Activated CD4-positive, alpha-beta T cell treated with anti-CD3 and anti-CD28 coated beads for 24 hours (primary cell): ENCODE results near the gene HLA-DPA1.

ENCODE experiments used
- DNase-seq, 2 donors: peaks; one replicate each; pipeline ENCODE4 v3.0.0-alpha.2; 2020; ENCODE audit warnings: low read depth in 2 of 2

The HLA-DPA1 gene

DNA sequence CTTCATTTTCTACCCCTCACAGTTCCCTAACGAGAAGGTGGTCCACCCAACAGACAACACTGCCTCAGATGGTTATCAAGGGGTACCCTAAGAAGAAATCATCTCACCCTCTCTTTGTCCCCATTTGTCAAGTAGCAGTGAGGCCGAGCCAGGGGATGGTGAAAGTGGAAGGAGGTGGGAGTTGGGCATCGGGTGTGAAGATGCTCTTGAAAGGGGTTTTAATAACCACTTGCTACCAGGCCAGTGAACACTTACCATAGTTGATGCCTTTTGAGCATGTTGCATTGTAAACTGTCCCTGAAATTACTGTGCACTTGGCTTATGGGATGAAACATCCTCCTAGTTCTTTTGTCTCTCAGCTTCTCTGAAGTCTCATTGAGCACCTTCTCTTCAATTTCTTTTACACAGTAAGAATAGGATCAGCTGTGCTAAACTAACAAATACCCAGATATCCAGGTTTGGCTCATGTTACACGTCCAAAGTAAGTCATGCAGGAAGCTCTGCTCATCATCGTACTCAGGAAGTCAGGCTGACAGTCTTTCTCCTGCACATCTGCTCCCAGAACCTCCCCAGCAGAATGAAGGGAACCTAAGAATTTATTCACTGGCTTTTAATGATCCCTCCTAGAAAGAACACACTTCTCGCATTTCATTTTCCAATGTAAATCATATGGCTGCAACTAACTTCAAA is 15.6 kb upstream of the HLA-DPA1 start:
- DNase-seq, result no peak

DNA sequence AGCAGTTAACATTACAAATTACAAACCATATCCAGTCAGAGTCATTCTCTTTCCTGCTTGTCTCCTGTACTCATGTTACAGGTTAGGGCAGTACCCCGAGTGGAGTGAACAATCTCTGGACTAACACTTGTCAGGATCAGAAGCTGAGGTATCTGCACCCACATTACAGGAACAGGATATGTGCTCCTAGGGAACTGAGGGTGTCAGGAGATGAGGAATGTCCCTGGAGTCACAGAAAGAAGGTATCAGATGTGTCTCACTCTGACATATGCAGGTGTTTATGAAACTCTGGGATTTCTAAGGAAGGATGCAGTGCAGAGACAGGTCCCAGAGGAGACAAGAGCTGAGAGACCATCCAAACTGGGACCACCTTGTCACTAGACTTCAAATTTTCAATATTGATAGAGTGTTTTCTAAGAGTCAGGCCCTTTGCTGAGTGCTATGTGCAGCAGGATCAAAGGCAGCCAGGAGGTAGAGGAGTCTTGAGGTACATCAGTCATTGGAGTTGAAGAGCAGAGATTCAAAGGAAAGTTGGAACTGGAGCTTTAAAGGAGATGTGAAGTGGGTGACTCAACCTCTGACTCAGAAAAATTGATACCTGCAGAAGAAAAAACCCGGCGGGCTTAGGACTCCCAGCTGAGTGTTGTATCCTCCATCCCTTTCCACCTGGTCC is 14.9 kb upstream of the HLA-DPA1 start:
- DNase-seq, result no peak

DNA sequence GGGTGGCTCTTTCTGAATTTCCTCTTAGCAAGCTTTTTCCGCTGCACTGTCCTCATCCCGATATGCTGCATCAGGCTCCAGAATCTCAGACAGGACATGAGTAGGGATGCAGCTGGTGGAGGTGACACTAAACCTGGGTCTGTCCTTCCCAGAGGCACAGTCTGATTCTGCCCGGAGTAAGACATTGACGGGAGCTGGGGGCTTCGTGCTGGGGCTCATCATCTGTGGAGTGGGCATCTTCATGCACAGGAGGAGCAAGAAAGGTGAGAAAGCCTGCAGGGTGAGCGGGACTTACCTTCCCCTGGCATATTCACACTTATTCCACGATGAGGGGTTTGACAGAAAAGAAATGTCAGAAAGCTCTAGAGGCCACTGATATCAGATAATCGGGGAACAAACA is 12.2 kb upstream of the HLA-DPA1 start:
- no peak for DNase-seq

DNA sequence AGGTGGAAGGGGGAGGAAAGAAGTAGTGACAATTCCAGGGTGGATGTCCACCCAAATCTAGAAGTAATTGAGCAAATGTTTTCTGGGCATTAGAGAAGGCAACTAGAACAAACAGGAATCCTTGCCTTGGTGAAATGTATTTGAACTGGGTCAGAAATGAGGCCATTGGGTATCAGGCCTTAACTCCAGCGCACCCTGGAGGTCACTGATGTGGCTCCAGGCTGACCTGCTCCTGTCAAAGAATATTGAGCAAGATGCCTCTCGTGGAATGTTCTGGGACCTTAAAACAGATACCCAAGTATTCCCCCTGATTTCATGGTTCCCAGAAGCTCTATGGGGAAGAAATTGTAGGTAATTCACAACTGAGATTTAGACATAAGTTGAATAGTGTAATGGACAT is 9.3 kb upstream of the HLA-DPA1 start:
- DNase-seq, result no peak

DNA sequence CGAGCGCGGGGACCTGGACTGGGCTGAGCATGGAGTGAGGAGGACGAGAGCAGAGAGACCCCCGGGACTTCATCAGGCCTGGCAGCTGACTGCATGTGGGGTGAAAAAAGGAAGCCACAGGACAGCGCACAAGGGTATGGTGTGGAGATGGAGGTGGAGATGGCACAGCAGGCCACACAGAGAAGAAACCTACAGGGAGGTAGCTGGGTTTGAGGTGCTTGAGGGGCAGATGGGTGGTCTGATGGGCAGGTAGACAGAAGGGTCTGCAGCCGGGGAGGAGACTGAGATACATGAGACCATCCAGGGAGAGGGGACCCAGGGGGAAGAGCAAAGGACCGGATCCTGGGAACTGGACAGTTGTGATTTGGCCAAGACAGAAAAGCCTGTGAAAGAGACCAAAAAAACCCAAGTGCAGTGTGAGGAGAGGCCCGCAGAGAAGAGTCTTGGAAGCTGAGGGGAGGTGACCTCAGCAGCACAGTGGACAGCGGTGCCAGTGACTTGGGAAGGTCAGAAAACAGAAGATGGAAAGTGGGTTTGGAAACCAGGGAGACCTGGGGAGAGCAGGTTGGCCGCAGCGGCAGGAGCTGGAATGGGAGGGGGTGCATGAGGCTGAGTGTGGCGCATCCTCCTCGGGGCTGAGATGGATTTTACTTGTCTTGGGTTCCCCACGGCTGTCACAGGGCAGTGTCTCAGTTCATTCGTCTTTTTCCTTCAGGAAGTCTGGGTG is 7.8 kb upstream of the HLA-DPA1 start:
- DNase-seq, result no peak

DNA sequence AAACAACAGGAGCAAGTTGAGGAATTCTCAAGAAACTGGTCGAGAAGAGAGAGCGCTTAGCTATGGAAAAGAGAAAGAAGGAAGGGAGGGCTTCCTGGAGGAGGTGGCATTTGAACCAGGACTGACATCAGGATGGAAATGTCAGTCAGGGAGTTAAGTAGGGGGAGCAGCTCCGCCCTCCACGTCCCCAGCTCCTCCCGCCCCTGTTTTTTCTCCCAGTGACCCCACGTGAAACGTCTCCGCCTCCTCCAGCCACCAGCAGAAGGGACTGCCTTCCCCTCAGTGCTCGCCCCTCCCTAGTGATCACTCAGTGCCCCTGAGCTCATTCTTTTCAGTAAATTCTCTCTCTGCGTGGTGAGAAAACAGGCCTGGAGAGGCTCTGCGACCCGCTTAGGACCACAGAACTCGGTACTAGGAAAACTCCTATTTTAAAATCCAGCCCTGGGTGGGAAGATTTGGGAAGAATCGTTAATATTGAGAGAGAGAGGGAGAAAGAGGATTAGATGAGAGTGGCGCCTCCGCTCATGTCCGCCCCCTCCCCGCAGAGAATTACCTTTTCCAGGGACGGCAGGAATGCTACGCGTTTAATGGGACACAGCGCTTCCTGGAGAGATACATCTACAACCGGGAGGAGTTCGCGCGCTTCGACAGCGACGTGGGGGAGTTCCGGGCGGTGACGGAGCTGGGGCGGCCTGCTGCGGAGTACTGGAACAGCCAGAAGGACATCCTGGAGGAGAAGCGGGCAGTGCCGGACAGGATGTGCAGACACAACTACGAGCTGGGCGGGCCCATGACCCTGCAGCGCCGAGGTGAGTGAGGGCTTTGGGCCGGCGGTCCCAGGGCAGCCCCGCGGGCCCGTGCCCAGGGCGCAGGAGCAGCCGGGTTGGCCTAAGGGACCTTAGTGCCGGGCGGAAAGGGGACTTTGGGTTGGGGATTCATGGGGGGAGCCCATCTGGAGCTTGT is 7.0 kb upstream of the HLA-DPA1 start:
- no peak for DNase-seq

DNA sequence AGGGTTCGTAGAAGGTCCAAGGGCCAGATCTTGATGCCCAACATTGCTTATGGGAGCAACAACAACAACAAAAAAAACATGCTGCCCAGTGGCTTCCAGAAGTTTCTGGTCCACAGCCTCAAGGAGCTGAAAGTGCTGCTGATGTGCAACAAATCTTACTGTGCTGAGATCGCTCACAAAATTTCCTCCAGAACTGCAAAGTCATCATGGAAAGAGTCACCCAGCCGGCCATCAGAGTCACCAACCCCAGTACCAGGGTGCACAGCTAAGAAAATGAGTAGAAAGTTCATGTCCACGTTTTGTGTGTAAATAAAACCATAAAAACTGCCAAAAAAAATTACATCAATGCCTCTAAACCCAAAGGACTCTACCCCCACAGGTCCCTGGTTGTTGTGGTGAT is 6.1 kb upstream of the HLA-DPA1 start:
- no peak for DNase-seq

DNA sequence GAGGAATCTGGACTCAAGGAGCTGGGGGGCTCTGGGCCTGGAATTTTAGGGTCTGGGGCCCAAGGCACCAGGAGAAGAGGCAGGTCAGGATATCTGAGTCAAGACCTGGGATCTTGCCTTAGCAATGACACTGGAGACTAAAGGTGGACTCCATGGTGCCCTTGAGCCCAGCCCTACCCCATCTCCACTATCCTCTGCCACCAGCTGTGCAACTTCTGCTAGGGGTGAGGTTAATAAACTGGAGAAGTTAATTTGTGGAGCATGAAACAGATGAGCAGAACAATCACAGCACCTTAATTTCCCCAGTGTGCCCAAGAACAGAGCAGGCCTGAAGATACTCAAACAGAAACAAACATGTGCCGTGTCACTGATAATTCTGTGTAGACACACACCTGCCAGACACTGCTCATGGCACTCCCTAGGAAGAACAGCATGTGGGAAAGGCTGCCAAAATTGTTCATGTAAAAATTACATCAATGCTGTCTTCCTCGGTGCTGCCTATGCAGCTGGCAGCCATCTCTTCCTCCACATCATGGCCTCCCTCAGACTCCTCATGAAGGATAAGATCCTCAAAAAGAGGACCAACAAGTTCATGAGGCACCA is 5.6 kb upstream of the HLA-DPA1 start:
- DNase-seq, result no peak

DNA sequence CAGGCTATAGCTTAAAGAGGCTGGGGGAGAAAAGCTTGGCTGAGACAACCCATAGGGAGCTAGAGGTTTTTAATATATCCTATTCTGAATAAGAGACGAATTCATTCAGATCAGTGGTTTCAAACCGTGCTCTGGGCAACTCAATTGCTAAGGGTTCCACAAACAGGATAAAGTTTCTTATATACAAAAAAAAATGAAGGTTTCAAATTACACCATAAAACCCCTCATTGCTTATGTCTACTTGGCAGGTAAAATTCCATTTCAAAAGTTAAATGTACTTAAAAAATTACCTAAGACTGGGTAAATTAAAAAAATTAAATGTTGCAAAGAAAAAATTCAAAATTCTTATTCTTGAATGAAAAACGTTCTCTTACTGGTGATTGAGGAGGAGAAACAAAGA is 5.0 kb upstream of the HLA-DPA1 start:
- DNase-seq, result no peak

DNA sequence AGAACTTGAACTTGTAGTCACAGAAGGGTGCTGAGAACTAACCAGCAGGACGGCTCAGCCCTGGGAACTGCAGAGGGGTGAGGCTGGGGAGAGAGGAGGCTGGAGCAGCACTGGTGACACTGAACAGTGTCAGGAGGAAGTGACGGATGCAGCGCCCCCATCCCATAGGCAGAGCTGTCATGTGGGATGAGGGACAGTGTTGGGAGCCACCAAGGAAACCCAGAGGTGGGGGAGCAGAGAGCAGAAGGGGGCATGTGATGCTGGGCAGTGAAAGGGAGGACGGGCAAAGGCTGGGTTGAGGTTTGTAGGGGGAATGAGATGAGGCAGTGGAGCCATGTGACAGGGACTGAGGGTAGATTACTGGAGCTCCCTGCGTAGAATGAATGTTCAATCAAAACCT is 4.5 kb upstream of the HLA-DPA1 start:
- DNase-seq, result no peak

DNA sequence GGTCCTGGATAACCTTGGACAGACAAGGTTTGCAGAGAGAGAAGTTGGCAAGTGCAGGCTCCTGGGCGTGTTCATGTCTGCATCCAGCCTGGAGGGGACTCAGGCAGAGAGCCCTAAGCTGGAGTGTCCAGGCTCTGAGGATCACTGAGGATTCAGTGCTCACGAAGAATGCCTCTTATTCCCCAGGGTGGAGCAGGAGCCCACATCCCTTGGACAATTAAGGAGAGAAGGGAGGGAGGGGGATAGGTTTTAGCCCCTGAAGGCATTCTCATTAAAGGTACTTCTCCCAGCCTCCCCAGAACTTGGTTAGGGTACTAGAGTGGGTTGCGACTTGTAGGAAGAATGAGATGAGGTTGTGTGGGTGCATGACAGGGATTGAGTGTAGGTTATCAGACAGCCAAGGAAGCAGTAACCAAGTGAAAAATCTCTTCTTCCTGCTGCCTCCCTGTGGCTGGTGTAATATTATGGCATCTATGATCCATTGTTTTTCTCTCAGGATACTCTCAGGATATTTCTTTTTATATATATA is 3.0 kb upstream of the HLA-DPA1 start:
- no peak for DNase-seq

DNA sequence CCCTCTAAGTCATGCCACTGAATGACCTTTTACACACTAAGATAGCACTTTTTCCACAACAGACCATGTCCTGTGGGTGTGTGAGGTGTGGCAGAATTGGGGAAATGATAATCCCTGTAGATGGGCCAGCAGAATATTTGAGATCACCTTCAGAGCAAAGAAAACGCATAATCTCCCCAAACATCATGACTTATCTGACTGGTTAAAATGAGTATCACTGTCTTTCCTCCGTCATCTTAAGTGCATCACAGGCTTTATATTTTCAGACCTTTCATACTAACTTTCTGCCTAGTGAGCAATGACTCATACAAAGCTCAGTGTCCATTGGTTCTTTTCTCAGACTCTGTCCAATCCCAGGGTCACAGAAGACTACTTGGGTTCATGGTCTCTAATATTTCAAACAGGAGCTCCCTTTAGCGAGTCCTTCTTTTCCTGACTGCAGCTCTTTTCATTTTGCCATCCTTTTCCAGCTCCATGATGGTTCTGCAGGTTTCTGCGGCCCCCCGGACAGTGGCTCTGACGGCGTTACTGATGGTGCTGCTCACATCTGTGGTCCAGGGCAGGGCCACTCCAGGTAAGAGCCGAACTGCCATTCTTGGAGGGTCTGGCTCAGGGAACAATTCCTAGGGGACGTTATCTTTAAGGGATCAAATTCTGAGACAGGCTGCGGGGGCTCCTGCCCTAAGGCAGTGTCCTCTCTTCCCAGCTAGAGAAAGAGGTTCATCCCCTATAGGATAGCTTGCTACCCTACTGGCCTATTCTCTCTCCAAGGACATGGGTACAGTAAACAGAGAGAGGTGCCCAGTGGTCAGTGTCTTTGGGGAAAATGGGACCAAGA is 2.3 kb upstream of the HLA-DPA1 start, which contains the start of gene HLA-DPB1:
Gene HLA-DPB1 (plus strand): TSS at position 423 of the 838 bp plus-strand sequence. CDS start 52 bp downstream, at position 475.
- DNase-seq, result no peak

DNA sequence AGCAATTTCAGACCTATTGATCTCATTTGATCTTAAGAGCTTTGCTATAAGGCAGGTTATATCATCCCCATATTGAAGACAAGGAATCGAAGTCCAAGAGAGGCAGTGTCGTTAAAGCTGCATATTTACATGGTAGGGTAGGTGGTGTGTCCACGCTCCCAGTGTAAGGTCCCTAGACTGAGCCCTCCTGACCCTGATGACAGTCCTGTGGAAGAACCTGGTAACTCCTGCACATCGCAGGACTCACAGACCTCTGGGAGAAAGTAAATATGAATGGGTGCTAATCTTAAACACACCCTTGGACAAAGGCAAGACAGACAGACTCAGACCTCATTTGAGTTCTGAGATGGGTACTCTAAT is 1.7 kb upstream of the HLA-DPA1 start:
- no peak for DNase-seq

DNA sequence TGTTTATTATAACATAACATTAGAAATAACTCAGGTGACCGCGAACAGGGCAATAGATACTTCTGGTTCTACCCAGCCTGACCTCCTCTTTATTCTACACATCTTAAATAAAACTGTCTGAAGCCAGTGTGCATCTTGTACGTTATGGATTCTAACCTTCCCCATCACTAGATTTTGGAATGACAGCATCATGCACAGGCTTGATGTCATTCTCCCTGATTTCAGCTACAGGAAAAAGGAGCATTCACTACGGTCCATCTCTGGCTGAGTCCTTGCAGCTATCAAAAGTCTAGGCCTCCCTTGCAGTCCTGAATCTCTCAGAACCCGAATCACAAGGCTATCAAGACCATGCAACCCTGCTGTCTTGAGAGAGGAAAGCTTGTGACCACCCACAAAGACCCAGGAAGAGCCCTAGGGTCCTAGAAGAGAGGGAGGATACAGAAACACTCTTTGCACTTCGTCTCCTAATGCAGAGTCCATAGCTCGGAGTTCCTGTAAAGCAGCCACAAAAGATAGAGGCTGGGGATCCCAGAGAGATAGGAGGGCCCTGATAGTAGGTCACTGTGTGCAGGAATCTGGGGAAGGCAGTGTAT is 845 bp downstream of the HLA-DPA1 start:
- DNase-seq, result no peak

DNA sequence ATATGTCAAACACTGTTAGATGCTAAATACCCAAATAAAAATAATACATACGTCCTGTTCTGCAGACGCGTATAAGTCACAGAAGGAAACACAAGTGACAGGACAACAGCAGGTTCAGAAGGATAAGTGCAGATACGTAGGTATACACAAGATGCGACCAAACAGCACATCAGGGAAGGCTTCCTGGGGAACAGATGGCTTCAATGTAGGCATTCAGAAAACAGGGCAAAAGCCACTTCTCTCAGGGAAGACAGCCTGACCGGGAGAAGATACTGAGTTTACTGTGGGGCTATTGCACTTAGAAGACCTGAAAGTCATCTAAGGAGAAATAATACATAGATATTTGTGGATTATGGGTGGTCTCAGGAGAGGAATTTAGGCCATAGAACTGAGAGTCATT is 1.9 kb downstream of the HLA-DPA1 start:
- DNase-seq, result no peak

DNA sequence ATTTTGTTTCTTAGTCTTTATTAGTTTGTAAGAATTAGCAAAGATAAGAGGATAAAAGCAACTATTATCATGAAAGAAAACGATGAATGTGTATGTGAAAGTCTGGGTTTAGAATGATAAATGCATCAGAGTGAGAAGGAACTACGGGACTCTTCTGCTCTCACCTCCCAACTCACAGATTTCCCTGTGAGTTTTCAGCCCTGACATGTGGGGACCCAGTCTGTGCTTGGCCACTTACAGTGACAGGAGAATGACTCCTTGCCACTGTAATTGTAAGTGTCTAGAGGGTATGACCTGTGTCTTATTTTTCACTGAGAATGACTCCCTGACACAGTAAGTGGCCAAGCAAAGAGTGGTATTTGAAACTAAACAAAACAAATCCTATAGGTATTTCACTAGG is 2.5 kb downstream of the HLA-DPA1 start:
- no peak for DNase-seq

DNA sequence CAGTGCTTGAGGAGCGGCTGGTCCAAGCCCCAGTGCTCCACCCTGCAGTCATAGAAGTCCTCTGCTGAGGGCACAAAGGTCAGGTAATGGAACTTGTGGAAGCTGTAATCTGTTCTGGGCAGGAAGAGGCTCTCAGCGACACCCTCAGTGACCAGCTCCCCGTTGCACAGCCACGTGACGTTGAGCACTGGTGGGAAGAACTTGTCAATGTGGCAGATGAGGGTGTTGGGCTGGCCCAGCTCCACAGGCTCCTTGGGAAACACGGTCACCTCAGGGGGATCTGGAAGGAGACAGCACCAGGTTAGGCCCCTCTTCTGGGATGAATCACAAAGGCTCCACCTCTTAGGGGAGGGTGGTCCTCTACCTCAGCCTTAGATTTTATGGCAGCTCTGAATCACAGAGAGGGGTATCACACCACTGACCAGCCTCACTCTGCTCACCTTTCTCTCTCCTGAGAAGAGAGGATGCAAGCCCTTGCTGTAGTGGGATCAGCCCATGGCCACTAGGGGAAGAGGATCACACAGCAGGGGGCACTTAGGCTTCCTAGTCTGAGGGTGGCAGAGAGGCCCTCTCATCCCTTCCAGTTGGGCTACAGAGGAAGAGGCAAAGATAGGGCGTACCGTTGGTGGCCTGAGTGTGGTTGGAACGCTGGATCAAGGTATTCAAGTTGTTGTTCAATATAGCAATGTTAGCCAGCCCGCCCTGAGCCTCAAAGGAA is 4.3 kb downstream of the HLA-DPA1 start:
- no peak for DNase-seq

DNA sequence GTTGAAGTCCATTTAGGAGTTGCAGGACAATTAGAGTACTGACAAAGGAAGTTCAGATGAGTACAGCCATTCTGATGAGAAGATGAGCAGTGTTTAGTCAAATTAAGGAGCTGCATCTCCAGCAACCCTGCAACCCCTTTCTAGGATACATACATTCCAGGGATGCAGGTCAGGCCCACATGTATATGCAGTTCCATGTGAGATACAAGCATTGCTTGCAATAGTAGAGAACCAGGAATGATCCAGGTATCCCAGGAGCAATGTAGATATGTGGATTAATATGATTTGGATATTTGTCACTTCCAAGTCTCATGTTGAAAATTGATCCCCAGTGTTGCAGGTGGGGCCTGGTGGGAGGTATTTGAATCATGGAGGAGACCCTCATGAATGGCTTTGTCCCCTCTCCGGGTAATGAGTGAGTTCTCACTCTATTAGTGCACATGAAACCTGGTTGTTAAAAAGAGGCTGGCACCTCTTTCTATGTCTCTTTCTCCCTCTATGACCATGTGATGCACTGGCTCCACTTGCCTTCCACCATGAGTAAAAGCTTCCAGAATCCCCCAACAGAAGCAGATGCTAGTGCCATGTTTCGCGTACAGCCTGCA is 6.4 kb downstream of the HLA-DPA1 start:
- DNase-seq, result no peak

DNA sequence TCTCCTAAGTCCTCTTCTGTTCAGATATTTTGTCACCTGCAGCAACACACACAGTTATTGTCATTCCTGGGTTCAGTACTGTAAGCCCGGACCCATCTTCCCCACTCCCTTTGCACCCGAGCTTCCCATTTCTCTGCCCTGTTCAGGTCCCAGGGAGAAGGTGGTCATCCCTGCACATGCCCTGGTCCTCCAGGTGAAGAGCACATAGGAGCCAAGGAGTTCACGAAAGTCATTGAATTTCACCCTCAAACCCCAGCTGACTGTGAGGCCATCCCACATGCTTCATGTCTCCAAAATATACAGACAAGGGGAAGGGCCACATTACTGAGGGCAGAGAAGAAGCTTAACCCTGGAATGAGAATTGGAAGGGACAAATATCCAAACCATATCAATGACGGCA is 8.1 kb downstream of the HLA-DPA1 start:
- no peak for DNase-seq
